Brain pericyte (primary cell): ENCODE data around the gene RAB3IP.
"Not testable (repeated sequence)": the region's sequence is repeated elsewhere in the genome, so short reads cannot be mapped to it uniquely, and the experiment has no call there.

Experiments
- DNase-seq: peaks from one replicate; pipeline ENCODE4 v3.0.0-alpha.2; 2012; ENCODE audit warnings: low read depth, low spot score

Gene RAB3IP

GRCh38 chr12:69835081-69835480 lies 96.4 kb downstream of the RAB3IP start:
- DNase-seq = no peak

- DNase-seq = no peak
These were observed 97.4 kb downstream of the RAB3IP start for GRCh38 chr12:69836015-69836414.

GRCh38 chr12:69837191-69837590 lies 98.5 kb downstream of the RAB3IP start:
- no peak for DNase-seq

- no peak for DNase-seq
These were observed 99.2 kb downstream of the RAB3IP start for GRCh38 chr12:69837657-69838415.

GRCh38 chr12:69840727-69841126 lies 102.1 kb downstream of the RAB3IP start:
- no peak for DNase-seq

- no peak for DNase-seq
These were observed 104.9 kb downstream of the RAB3IP start for GRCh38 chr12:69843608-69844007.

GRCh38 chr12:69844416-69844815 lies 105.8 kb downstream of the RAB3IP start:
- no peak for DNase-seq

- DNase-seq = no peak
These were observed 106.2 kb downstream of the RAB3IP start for GRCh38 chr12:69844836-69845235.

GRCh38 chr12:69846976-69847375 lies 108.3 kb downstream of the RAB3IP start:
- DNase-seq = no peak

- no peak for DNase-seq
These were observed 113.3 kb downstream of the RAB3IP start for GRCh38 chr12:69851976-69852375.

- not testable (repeated sequence) for DNase-seq
These were observed 114.7 kb downstream of the RAB3IP start for GRCh38 chr12:69853176-69853961.

GRCh38 chr12:69866698-69867097 lies 128.0 kb downstream of the RAB3IP start:
- no peak for DNase-seq

GRCh38 chr12:69868695-69869094 lies 130.0 kb downstream of the RAB3IP start:
- DNase-seq = no peak

- no peak for DNase-seq
These were observed 134.1 kb downstream of the RAB3IP start for GRCh38 chr12:69872804-69873203.
